ENCODE measurements around the gene SEMA5A.

DNA sequence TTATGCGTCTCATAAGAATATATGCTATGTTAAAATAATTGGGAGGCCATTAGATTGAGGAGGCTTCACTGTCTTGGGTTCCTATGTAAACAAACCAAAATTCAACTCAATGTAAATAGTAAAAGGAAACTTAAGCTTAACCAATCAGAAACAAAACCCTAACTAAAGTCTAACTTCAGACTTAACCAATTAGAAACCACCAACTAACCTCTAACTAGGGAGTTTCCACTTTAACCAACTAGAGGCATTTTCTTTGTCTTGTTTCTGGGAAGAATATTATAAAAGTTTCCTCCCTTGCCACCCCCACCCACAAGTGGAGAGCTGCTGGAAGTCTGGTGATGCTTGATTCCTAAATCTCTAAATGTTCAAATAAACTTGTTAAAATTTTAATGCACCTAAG is 214.5 kb downstream of the SEMA5A start:
- no peak for TF ChIP-seq CTCF (IDR thresholded peaks at IDR 0.05)
- no peak for TF ChIP-seq POLR2A (IDR thresholded peaks at IDR 0.05)
- no peak for TF ChIP-seq POLR2AphosphoS5 (IDR thresholded peaks at IDR 0.05; ENCODE audit: insufficient read depth in 1 of 2, low read depth in 1 of 2)
